Kasumi-1 (cell line): ENCODE results near the gene LLPH.

Source experiments
- DNase-seq, 2 experiments: peaks; one replicate each; lab custom pipeline; 2025; lab: John Stamatoyannopoulos, UW

Gene LLPH

DNA sequence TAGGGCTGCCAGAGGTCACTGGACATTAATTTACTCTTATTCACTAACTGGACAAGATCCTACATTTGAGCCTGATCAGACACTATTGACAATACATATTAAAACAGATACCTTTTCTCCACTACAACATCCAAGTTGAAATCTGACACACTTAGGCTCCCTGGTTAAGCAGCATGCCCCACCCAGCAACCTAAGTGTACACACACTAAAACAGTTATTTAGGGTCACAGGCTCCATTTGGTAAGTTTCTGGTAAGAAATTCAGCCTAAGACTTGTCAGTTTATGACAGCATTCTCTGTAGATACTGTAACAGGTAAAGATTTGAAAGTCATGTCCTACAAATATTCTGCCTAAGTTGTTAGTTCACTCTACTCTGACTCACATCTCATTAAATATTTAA, 12.3 kb upstream of the LLPH start:
- no peak for DNase-seq

DNA sequence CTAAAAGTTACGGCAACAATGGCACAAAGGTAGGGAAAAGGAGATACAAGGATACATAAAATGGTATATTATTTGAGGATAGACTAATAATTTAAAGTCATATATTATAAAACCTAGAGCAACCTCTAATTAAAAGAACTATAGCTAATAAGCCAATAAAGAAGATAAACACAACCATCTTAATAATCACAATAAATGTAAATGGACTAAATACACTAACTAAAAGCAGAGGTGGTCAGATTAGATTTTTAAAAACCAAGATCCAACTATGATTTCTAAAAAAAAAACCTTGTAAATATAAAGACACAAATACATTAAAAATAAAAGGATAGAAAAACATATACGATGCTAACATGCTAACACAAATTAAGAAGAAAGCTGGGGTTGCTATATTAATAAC, 10.7 kb upstream of the LLPH start:
- DNase-seq, result no peak

DNA sequence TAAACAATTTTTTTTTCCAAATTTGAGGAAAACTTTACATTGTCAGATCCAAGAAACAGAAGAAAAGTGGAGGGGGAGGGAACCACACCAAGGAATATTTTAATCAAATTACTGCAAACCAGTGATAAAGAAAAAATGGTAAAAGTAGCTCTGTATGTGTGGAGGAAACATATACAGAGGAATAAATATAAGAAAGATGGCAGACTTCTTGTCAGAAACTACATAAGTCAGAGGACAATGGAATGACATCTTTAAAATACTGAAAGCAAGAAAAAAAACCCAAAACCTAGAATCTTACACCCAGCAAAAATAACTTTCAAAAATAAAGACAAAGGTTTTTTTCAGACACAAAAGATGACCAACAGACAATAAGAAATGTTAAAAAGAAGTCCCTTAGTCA, 10.2 kb upstream of the LLPH start:
- peak; percentile 15 to 56 for DNase-seq

DNA sequence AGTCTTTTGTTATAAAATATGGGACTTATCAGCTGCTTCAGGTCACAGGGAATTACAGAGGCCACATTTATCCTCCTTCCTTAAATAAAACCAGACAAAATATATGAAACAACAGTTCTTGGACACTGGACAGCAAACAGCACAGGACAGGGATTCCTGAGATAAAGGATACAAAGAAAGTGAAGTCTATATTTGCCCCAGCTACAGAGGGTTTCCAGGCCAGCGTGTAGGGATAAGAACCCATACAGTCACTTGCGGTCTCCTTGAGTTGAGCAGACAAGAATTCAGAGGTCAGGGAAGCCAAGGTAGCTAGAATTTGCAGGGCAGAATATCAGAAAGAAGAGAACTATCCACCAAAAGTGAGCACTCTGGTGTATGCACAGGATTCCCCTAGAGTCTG, 8.8 kb upstream of the LLPH start:
- no peak for DNase-seq

DNA sequence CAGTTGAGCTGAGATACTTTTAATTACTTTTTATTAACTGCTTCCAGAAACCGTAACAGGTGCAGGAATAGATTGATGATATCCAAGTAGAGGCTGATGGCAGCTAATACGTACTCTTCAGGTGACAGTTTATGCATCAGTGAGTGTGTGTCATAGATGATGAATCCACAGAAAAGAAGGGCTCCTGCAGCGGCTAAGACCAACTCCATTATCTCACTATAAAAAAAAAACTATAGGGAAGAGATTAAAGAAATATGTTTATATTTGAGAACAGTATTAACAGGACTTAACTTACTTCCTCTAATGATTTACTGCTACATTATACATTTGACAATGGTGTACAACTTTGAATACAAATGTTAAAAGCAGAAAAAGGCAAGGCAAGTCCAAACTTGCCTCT, 7.4 kb upstream of the LLPH start:
- no peak for DNase-seq

DNA sequence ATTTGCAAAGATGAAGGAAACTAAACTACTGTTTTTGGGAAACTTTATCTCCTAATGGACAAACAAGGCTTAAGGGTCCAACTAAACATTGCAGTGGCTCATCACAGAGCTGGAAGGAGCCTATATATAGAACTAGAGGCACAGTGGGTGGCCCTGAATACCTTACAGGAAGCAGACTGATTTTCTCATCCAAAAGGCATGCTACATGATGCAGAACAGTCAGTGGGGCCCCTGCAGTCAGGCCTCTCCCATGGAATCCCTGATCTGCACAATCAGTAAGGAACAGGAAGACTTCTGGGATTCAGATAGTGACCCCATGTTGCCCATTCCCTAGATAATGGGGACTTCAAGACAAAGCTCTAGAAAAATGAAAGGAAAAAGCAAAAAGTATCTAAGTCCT, 1.9 kb upstream of the LLPH start:
- DNase-seq, result no peak

DNA sequence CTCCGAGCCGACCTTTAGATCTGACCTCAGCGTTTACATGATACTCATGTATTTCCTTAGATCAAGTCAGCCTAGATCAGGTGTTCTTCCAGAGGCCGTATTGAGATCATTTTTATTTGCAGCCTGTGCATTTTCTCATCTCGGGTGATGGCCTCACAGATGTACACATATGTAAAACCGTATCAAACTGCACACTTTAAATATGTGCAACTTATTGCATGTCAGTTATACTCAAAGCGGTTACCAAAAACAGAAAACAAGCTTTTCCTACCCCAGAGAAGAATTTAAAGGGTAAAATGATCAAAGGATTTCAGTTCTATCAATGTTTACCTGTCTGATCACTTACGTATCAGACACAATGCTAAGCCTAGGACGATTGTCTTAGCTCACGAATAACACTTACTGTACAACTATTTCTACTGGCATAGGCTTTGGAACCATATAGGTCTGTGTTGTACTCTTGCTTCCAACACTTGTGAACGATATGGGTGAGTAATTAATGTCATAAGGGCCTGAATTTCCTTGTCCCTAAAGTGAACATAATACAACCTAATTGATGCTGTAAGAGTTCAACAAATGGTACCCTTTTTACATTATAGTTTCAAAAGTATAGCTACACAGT, 628 bp upstream of the LLPH start:
- peak in 1 of 2 experiments; percentile 47 for DNase-seq

DNA sequence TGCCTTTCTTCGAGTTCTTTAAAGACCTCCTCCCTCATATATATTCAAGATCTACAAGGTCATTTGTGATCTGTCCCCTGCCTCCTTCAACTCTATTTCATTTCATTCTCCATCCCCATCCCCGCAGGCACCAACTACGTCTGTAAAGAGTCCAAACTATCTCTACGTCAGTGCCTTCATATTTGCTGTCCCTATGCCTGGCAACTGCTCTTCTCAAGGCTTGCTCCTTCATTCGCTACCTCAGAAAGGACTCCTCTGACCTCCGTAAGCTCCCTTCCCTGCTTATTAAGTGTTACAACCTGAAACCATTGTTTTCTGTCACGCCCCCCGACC, 650 bp downstream of the LLPH start:
- no peak for DNase-seq

DNA sequence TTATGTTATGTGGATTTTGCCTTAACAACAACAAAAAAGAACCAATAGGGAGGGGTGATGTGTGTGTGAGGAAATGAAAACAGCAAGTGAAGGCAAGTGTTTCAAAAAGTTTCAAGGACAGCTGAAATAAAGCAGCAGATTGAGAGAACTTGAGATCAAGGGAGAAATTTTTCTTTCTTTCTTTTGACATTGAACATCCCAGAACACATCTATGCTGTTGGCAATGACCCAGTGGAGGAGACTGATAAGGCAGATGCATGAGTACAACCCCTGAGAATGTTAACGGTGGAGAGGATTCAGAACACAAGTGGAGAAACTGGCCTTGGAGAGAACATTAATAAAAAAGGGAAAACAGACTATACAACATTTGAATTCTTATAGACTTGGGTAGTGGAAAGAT, 2.9 kb downstream of the LLPH start:
- DNase-seq, result no peak

DNA sequence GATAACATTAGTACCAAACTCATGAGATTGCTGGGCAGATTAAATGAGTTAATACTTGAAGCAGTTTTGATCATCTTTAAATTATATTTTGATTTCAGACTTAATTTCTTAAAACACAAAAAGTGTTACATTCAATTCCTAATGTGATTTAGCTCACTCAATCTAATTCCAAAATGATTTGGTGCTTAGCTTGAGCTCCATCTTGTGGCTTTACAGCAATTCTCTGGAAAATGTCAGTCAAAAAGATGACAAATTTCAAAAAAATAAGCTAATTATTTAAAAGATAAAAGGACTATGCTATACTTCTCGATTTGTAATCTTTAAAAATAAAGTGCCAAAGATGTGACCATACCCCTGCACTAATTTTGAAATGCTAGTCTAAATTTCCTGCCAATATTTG, 10.1 kb downstream of the LLPH start:
- DNase-seq, result no peak

DNA sequence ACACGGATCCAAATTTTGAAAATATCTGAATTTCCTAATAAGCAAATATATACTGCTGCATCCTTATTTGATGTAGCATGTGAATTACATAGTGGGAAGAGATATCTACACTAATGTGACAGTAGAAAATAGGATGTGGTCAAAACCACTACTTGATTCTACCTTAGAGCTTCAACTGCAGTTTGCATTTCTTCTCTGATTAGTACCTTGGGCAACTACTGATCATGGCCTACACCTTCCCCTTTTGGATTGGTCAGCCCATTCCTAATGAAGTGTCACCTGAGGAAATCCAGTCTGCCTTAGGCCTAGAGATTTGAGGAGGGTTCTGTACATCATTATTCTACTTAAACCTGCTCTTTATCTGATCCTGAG, 10.7 kb downstream of the LLPH start:
- DNase-seq, result peak in 1 of 2 experiments; percentile 34

DNA sequence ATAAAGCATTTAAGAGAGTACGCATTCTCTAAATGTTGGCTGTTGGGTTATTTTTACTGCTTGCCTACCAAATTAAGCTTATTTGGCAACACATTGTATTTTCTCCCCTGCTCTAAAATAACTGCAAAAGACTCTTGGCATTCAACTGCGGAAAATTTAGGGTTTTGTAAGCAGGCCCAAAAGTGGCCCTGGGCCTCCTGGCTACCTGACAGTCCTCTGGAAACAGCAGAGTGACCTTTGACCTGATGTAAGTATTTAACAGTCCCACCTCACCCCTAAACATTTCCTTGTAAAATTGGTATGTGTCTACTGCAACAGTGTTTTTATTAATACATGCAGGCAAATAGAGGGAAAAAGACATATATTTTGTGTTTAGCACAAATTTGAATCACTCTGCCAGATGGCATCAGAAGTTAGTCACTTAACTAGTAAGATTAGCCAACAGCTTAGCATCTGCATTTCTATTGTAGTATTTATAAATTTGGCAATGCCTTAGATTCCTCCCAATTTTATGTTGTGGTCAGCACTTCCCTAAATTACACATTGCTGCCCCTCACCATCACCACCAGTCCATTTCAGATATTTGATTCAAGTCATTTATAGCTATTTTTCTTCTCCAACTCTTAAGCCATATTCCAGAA, 11.2 kb downstream of the LLPH start:
- DNase-seq, result peak; percentile 21 to 30

DNA sequence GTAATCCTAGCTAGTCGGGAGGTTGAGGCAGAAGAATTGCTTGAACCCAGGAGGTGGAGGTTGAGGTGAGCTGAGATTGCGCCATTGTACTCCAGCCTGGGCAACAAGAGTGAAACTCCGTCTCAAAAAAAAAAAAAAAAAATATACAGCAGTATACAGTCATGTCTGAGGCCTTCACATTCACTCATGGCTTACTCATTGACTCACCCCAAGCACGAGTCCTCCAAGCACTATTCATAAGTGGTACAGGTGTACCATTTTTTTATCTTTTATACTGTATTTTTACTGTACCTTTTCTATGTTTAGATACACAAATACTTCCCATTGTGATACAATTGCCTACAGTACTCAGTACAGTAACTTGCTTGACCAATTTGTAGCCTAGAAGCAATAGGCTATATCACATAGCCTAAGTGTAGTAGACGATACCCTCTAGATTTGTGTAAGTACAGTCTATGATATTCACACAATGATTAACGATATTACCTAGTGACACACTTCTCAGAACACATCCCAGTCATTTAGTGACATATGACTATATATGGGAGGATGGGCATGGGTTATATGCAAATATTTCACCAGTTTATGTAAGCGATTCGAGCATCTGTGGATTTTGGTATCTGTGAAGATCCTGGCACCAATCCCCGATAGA, 12.2 kb downstream of the LLPH start:
- no peak for DNase-seq

DNA sequence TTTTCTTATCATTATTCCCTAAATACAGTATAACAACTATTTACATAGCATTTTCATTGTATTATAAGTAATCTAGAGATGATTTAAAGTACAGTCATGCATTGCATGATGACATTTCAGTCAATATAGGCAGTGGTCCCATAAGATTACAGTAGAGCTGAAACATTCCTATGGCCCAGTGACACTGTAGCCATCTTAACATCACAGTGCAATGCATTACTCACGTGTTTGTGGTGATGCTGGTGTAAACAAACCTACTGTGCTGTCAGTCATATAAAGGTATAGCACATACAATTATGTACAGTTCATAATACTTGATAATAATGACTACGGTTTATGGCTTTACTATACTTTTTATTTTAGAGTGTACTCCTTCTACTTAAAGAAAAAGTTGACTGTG, 13.3 kb downstream of the LLPH start:
- no peak for DNase-seq

DNA sequence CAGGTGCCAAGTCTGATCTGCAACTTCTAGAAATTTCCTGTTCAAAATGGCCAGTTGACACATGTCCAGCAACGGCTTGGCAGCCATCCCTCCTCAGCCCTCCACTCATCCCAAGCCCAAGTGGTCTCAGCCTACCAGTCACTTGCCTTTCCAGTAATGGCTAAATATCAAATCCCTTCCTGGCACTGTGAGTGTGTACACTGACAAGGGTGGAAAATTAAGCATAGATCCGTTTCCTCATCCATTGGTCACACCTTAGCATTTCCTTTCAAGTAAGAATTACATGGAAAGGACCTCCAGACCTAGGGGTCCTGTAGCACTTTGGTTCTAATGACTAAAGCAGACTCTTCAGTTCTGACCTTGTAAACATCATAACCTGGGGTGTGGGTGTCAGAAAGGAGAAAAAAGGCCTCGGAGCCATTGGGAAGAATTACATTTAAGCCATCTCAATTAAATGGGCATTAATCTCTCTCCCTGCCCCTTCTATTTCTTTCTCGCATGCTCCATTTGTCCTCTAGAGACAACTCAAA, 15.4 kb downstream of the LLPH start:
- no peak for DNase-seq

DNA sequence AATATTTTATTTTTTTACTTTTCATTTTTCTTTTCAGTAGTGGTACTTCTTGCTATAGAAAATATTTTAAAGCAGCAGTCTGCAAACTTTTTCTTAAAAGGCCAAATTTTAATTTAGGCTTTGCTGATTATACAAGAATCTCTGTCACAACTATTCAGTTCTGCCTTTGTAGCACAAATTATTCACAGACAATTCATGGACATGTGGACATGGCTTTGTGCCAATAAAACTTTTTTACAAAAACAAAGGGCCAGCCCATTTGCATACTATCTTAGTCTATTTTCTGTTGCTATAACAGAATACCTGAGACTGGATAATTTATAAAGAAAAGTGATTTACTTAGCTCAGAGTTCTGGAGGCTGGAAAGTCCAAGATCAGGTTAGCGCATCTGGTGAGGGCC, 17.1 kb downstream of the LLPH start:
- DNase-seq, result no peak

DNA sequence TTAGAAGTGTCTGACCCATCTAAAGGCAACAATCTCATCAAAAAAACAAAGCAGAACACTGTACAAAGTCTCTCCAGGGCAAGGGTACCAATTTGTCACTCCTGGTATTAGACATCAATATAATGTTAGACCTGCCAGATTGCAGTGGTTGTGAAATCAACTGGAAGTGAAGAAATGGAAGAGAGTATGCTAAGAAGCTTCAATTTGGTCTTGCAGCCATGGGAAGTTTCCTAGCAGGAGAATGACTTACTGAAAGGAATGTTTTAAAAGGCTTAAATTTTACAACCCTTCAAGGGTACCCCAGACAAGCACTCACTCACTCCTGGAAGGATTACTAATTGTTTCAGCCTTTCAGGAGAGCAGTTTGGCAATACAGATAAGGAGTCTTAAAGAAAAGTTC, 18.9 kb downstream of the LLPH start:
- no peak for DNase-seq

DNA sequence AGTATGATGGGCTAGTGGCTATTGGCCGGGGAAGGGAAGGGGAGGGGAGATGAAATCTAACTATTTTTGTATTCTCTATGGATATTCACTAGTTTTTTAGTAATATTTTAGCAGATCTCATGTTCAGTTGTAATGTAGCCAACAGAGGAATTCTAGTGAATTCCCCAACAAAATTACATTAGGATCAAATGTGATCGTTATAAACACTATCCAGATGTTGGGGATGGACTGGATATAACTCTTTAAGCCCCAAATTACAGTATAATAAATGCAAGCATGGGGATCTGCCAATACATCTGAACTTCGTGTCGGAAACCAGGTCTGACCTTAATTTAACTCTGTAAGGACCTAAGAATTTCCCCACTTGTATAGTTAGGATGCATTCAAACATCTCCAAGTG, 21.5 kb downstream of the LLPH start:
- no peak for DNase-seq

DNA sequence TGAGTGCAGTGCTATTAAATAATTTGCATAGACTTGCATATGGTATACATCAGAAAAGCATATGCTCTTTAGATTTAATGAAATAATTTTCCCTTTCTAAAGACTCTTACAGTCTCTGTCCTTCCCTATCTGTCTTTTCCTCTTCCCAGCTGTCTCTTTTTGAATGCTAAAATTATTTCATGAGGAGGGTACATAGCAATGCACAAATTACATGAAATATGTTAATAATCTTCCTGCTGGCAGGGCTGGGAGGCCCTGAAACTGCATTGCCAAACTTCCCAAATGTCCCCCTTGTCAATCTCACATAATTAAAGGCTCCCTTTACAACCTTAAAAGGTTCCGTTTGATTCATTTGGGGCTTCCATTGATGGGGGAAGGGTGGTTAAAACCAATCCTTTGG, 22.2 kb downstream of the LLPH start:
- DNase-seq, result no peak

DNA sequence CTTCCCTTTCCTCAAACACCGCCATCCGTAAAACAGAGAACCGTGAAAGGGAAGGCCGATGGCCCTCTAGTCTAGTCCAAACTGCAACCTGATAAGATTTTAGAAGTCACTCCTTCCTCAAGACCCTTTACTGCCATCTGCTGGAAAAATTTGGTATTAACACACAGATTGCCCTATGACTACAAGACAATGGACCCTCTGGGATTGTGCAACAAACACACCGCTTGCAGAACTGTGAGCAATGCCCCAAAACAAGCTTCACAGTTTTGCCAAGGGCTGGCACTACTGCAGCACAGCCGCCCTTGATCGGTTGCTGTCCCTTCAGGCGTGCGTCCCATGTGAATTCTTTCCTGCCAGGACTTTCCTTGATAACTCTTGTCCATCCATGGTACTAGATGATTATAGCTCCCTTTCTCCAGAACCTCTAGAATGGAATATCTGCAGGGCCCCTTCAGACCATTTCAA, 23.1 kb downstream of the LLPH start:
- DNase-seq, result peak; percentile 87 to 92

DNA sequence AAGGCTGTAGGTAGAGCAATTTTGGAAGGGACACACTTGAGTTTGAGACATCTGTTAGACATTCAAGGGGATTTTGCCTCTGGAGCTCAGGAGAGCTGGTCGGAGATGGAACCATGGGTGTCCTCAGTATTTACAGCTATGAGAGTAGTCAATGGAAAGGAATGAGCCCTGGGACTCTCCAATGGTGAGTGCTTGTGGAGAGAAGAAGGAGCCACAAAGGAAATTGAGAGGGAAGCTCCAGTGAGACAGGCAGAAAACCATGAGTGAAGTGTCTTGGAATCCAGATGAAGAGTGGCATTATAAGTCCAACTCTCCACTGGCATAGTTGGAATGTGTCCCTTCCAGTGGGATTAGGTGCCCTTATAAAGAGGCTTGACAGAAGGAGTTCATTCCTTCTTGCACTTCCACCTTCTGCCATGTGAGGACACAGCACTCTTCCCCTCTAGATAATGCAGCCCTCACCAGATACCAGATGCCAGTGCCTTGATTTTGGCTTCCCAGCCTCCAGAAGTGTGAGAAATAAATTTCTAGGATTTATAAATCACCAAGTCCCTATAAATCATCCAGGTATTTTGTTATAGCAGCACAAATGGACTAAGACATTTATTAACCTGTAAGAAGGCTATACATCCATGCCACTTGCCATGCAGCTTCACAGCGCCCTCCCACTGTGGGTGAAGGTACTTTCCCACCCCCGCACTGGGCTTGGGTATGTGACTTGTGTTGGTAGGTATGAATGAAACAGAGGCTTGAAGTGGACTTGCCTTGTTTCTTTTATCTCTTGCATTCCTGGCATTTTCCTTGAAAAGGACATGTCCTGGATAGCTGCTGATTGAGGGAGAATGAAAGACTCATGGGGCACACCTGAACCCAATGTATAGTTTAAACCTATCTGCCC, 27.3 kb downstream of the LLPH start:
- no peak for DNase-seq

DNA sequence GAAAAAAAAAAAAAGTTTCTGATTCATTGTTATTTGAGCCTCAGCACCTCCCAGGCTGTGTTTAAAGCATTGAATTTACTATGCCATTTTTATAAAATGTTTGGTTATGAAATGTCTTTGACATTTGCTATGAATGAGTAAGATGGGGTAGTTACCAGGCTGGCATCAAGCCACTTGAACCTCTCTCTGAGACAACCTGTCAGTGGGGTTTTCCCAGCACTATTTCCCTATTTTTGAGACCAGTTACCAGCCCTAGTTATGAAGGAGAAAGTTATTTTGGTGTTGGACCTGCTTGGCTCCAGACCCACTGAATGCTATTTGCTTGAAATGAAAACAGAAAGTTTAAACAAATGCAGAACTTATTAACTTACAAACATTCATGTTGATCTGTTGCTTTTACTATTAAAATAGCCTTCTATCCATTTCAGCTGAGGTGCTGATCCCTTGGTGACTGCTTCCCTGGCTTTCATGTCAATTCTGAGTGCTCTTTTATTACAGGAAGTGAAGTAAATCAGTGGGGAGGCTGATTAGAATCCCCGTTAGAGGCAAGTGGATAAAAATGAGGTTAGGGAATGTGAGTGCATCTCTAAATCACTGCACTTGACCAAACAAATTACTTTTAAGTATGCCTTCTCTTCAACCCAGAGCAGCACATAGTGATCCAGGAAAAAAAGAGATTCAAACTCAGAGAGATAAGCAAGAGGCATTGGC, 37.8 kb downstream of the LLPH start:
- no peak for DNase-seq
